ENCODE measurements around the gene MATK. TPM values are rescaled to one million over a fixed set of nuclear protein-coding genes. Genes with fewer than 3 reads are reported as not detected.

MATK gene
- total RNA-seq, 1 experiment from 2014 or later: 0.21 TPM

- H3K4me3 ChIP-seq (ENCODE audit: low read depth in 2 of 2, low read length in 2 of 2): no peak overlapping the region
- ChIA-PET POLR2A (interaction anchor here (0.5 kb wide), 1 partner anchor 728 kb away, joined by 14 read pairs; no protein-coding TSS in a partner anchor), CTCF (no interaction called here)
- ATAC-seq: no peak
- in situ Hi-C loops (cut with HindIII; ENCODE audit: low pct_unique_long_range_greater_than_20kb, low sequenced_read_pairs): no loop called here
- DNase-seq (ENCODE audit: low read depth, low spot score): no peak
- intact Hi-C loops (cut with micrococcal nuclease; ENCODE audit: unreplicated experiment): no loop called here
- H3K9me3 ChIP-seq (ENCODE audit: control insufficient read depth, insufficient read depth, low read depth, low read length): no peaks in the 10 kb centered on the region
- TF ChIP-seq SIN3A (IDR thresholded peaks at IDR 0.05; ENCODE audit: borderline replicate concordance, insufficient read depth, low read depth, low read length) (no peak), REST (IDR thresholded peaks at IDR 0.05; ENCODE audit: insufficient read depth in 1 of 2, low read depth in 2 of 2, low read length in 1 of 2) (no peak), TCF7L2 (IDR thresholded peaks at IDR 0.05; ENCODE audit: low read depth, low read length) (no peak), POLR2AphosphoS5 (IDR thresholded peaks at IDR 0.05; ENCODE audit: low read depth, low read length) (no peak), CTCF (IDR thresholded peaks at IDR 0.05) (no peak)
- no peak overlapping the region for H3K27ac ChIP-seq (ENCODE audit: low read length)
- H3K4me1 ChIP-seq (ENCODE audit: control insufficient read depth, insufficient read depth, low read length): no peaks in the 10 kb centered on the region
- no TSS peak for BruUV-seq (replicated peaks)
- H3K27me3 ChIP-seq (ENCODE audit: control insufficient read depth, insufficient read depth, low read length): no peaks in the 10 kb centered on the region
- H3K36me3 ChIP-seq (ENCODE audit: control insufficient read depth, insufficient read depth, low read length): no peaks in the 10 kb centered on the region
Observed at GRCh38 chr19:3730457-3730958, 55.7 kb downstream of the MATK start.

Other genes starting within 250 kb of the MATK start
- not detected for gene TEKTIP1, start 247.2 kb downstream of the MATK start, total RNA-seq (2021; ENCODE audit: unreplicated experiment)
- 98.8 TPM for gene MFSD12, start 228.8 kb downstream of the MATK start, total RNA-seq (2021; ENCODE audit: unreplicated experiment)
- gene HMG20B, start 213.4 kb downstream of the MATK start, total RNA-seq (2021; ENCODE audit: unreplicated experiment): 74.7 TPM
- gene GIPC3, start 200.9 kb downstream of the MATK start, total RNA-seq (2021; ENCODE audit: unreplicated experiment): 0.92 TPM
- gene TBXA2R, start 179.5 kb downstream of the MATK start, total RNA-seq (2021; ENCODE audit: unreplicated experiment): 5.2 TPM
- 25.2 TPM for gene CACTIN, start 159.6 kb downstream of the MATK start, total RNA-seq (2021; ENCODE audit: unreplicated experiment)
- 30.6 TPM for gene PIP5K1C, start 85.9 kb downstream of the MATK start, total RNA-seq (2021; ENCODE audit: unreplicated experiment)
- gene TJP3, start 78.0 kb downstream of the MATK start, total RNA-seq (2021; ENCODE audit: unreplicated experiment): 2.7 TPM
- 34.0 TPM for gene APBA3, start 24.7 kb downstream of the MATK start, total RNA-seq (2021; ENCODE audit: unreplicated experiment)
- 42.8 TPM for gene MRPL54, start 23.7 kb downstream of the MATK start, total RNA-seq (2021; ENCODE audit: unreplicated experiment)
- not detected for gene RAX2, start 14.2 kb downstream of the MATK start, total RNA-seq (2021; ENCODE audit: unreplicated experiment)
- gene ZFR2, start 82.7 kb upstream of the MATK start, total RNA-seq (2021; ENCODE audit: unreplicated experiment): 0.74 TPM
- 0.15 TPM for gene ATCAY, start 94.3 kb upstream of the MATK start, total RNA-seq (2021; ENCODE audit: unreplicated experiment)
- gene NMRK2, start 146.7 kb upstream of the MATK start, total RNA-seq (2021; ENCODE audit: unreplicated experiment): 0.21 TPM
- 66.6 TPM for gene DAPK3, start 184.7 kb upstream of the MATK start, total RNA-seq (2021; ENCODE audit: unreplicated experiment)
- gene EEF2, start 199.1 kb upstream of the MATK start, total RNA-seq (2021; ENCODE audit: unreplicated experiment): 1,391 TPM
- gene PIAS4, start 221.4 kb upstream of the MATK start, total RNA-seq (2021; ENCODE audit: unreplicated experiment): 36.7 TPM

Data from Panc1 (cell line).